ENCODE measurements around the gene GAB2. TPM values are rescaled to one million over a fixed set of nuclear protein-coding genes. Genes with fewer than 3 reads are reported as not detected.

The GAB2 gene
- total and polyA plus RNA-seq, 12 donors, result 2.4 to 22.4 (median 16.2) TPM

DNA sequence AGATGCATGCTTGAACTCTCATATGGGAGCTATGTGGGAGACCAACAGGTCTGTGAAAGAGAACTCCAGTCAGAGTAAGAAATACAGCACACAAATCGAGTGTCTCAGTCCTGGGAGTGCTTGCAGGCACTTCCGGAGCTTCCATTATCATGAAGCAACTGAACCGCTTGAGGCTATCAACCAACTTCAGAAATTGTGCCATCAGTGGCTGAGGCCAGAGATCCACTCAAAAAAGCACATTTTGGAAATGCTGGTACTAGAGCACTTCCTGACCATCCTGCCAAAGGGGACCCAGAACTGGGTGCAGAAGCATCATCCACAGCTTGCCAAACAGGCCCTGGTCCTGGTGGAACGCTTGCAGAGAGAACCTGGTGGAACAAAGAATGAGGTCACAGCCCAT lies 33.4 kb downstream of the GAB2 start:
- no peaks in the 10 kb centered on the region for H3K9me3 ChIP-seq (replicated peaks in 1 of 3)
- no peak for DNase-seq
- no peaks in the 10 kb centered on the region for H3K36me3 ChIP-seq (replicated peaks in 1 of 2)
- intact Hi-C loops (cut with DNase I), result no loop called here
- no peak overlapping the region for H3K27ac ChIP-seq
- WGBS, 4 donors, result 90 to 98% (median 95%) methylated on average over 4 of the region's 4 CpGs
- H3K4me3 ChIP-seq, result no peak overlapping the region
- TF ChIP-seq POLR2A (IDR thresholded peaks at IDR 0.05) (no peak), CTCF (IDR thresholded peaks at IDR 0.05) (no peak)
- H3K4me1 ChIP-seq (replicated peaks in 1 of 2), result peaks cover 4 to 12% of the 10 kb centered on the region in 2 donors
- no peaks in the 10 kb centered on the region for H3K27me3 ChIP-seq

- Histone ChIP-seq H3K27ac (no peak overlapping the region), H3K9me3 (replicated peaks in 1 of 3) (no peaks in the 10 kb centered on the region), H3K27me3 (no peaks in the 10 kb centered on the region), H3K4me3 (no peak overlapping the region), H3K4me1 (replicated peaks in 1 of 2) (peaks cover 4 to 24% of the 10 kb centered on the region in 2 donors), H3K36me3 (replicated peaks in 1 of 2) (no peaks in the 10 kb centered on the region)
- WGBS, 4 donors, result 80 to 85% (median 81%) methylated on average over 4 of the region's 4 CpGs
- intact Hi-C loops (cut with DNase I), result no loop called here
- TF ChIP-seq POLR2A (IDR thresholded peaks at IDR 0.05) (no peak), CTCF (IDR thresholded peaks at IDR 0.05) (no peak)
- DNase-seq, result no peak
These were observed 35.8 kb downstream of the GAB2 start for GRCh38 chr11:78381865-78382264.

GRCh38 chr11:78380615-78381051 lies 37.0 kb downstream of the GAB2 start:
- WGBS, 4 donors, result 71 to 85% (median 79%) methylated on average over 5 of the region's 5 CpGs
- Histone ChIP-seq H3K9me3 (replicated peaks in 1 of 3) (no peaks in the 10 kb centered on the region), H3K27ac (no peak overlapping the region), H3K4me3 (no peak overlapping the region), H3K27me3 (no peaks in the 10 kb centered on the region), H3K4me1 (replicated peaks in 1 of 2) (peaks cover 4 to 21% of the 10 kb centered on the region in 2 donors), H3K36me3 (replicated peaks in 1 of 2) (no peaks in the 10 kb centered on the region)
- intact Hi-C loops (cut with DNase I), result no loop called here
- no peak for DNase-seq
- no peak for TF ChIP-seq POLR2A (IDR thresholded peaks at IDR 0.05)
- TF ChIP-seq CTCF (IDR thresholded peaks at IDR 0.05), result no peak

GRCh38 chr11:78379039-78379670 lies 38.5 kb downstream of the GAB2 start:
- H3K27me3 ChIP-seq, result no peaks in the 10 kb centered on the region
- intact Hi-C loops (cut with DNase I), result no loop called here
- 77 to 81% (median 79%) methylated on average over 3 of the region's 3 CpGs for WGBS, 4 donors
- DNase-seq, result no peak
- no peak for TF ChIP-seq POLR2A (IDR thresholded peaks at IDR 0.05)
- TF ChIP-seq CTCF (IDR thresholded peaks at IDR 0.05), result no peak
- H3K4me3 ChIP-seq, result no peak overlapping the region
- H3K36me3 ChIP-seq (replicated peaks in 1 of 2), result no peaks in the 10 kb centered on the region
- no peak overlapping the region for H3K27ac ChIP-seq
- no peaks in the 10 kb centered on the region for H3K9me3 ChIP-seq (replicated peaks in 1 of 3)
- H3K4me1 ChIP-seq (replicated peaks in 1 of 2), result peaks cover 4 to 21% of the 10 kb centered on the region in 2 donors

All from adrenal gland (tissue), 12 donors.